Activated CD8-positive, alpha-beta T cell treated with anti-CD3 and anti-CD28 coated beads, Interleukin-2, amount 10 ng/mL, durations not matched to agents 7 days and 5 days (primary cell): ENCODE measurements around the gene ZFAND6. TPM values are rescaled to one million over a fixed set of nuclear protein-coding genes. Genes with fewer than 3 reads are reported as not detected.
"Not testable (repeated sequence)": the region's sequence is repeated elsewhere in the genome, so short reads cannot be mapped to it uniquely, and the experiment has no call there.

ENCODE experiments used
- ATAC-seq: fragments of 150-1000 bp; cut with Tn5 transposase; one replicate; pipeline ENCODE4 v1.10.0; 2021; ENCODE audit warnings: moderate library complexity
- CTCF ChIA-PET: fragments of 350-600 bp; sonication (Branson Sonifier 250); formaldehyde crosslinking; loops from one replicate; lab custom pipeline; 2021; ENCODE audit warnings: antibody characterized with exemption; lab: Charles Lee
- POLR2A ChIA-PET: fragments of 350-600 bp; sonication (Branson Sonifier 250); formaldehyde crosslinking; loops from one replicate; lab custom pipeline; 2021; ENCODE audit warnings: antibody characterized with exemption; lab: Charles Lee
- DNase-seq: peaks from one replicate; pipeline ENCODE4 v3.0.0-alpha.2; 2020
- H3K27ac Mint-ChIP-seq: one replicate; pipeline ENCODE4 v1.8.0; 2021; ENCODE audit warnings: mild to moderate bottlenecking, mixed read lengths
- H3K27me3 Mint-ChIP-seq: one replicate; pipeline ENCODE4 v1.8.0; 2021; ENCODE audit warnings: low read depth, mixed read lengths
- H3K36me3 Mint-ChIP-seq: one replicate; pipeline ENCODE4 v1.8.0; 2021; ENCODE audit warnings: low read depth, mixed read lengths
- H3K4me1 Mint-ChIP-seq: one replicate; pipeline ENCODE4 v1.8.0; 2021; ENCODE audit warnings: low read depth, mixed read lengths
- H3K4me3 Mint-ChIP-seq: one replicate; pipeline ENCODE4 v1.8.0; 2021; ENCODE audit warnings: mild to moderate bottlenecking, mixed read lengths
- H3K9me3 Mint-ChIP-seq: one replicate; pipeline ENCODE4 v1.8.0; 2022; ENCODE audit warnings: mixed read lengths; ENCODE audit not compliant: insufficient read depth
- total RNA-seq, 2 experiments: library from RNA; stranded (reverse); gene quantifications; one replicate each; pipeline ENCODE4 v1.2.3, GENCODE V29; 2021

Gene ZFAND6
- 10 to 100 TPM; 49.9 to 53.1 TPM for total RNA-seq

DNA sequence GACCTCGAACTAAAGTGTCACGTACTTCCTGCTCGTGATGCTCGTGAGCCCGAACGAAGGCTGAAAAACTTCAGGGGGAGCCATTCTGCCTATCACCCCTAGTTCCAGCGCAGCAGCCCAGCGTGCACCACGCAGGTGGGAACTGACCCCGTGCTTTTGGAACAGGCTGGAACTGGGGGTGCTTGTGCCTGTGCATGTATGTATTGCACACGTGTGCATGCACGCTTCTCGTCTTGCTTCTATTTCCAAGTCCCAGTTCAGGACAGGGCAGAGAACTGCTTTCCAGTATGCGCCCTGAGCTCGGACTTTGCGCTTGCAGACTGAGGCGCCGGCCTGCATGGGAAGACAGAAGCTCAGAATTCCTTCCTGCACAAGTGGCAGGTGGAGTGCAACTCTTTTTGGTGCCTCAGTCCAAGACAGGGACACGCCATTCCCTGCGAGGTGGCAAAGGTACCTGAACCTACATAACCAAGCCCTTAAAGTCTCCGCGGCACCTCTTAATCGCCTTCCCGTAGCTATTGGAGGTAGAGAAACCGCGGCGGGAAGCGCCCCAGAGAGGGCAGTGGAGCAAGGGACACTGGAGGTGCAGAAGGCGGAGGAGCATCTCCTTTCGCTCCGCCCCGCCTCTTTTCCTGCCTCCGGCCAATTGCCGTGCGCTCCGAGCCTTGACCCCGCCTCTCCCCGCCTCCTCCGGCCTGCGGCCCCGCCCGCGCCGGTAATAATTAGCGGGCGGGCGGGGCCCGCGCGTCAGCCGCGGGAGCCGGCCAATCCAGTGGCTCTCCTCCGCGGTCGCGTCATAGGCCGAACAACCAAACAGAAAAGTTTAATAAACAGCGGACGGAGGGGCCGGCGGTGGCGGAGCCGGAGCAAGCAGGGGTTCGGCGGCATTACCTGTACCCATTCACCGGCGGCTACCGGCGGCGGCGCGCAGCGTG is at the start of gene ZFAND6:
Gene ZFAND6, plus strand, starts transcription at position 826 of the 935 bp plus-strand sequence. CDS start 60,669 bp downstream, outside the sequence.
- DNase-seq, result peak; percentile 96
- ATAC-seq, result peak; percentile 87
- Mint-ChIP-seq H3K36me3 (no peaks in the 10 kb centered on the region), H3K4me3 (peak within 1 kb of the TSS; percentile 84), H3K27me3 (peaks cover 3% of the 10 kb centered on the region), H3K9me3 (no peaks in the 10 kb centered on the region), H3K27ac (peak within 1 kb of the TSS; percentile 96), H3K4me1 (peaks cover 42% of the 10 kb centered on the region)
- CTCF ChIA-PET, result interaction anchor here (0.5 to 3.4 kb wide), 5 partner anchors 12 to 209 kb away, joined by 3 to 22 read pairs (median 4); no protein-coding TSS in a partner anchor
- POLR2A ChIA-PET, result interaction anchor here (0.9 to 2.3 kb wide), 7 partner anchors 17 to 163 kb away, joined by 4 to 9 read pairs (median 6); partner anchors contain the start of gene FAH

DNA sequence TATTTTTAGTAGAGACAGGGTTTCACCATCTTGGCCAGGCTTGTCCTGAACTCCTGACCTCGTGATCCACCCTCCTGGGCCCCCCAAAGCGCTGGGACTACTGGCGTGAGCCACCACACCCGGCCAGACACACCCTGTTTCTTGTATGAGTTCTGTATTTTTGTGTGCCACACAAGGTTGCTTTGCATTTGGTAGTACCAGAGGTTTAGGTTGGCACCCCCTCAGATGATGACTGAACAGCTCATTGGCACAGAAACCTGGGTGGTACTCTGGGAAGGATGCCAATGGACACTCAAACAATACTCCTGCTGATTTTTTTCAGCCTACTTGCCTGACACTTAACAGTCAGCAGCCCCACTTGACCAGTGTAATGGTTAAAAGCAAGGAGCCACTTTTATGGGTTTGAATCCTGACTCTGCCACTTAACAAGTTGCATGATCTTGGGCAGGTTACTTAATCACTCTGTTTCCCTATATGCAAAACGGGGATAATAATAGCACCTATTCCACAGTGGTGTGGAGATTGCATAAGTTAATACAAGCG is 49.3 kb upstream of the ZFAND6 start:
- CTCF ChIA-PET, result no interaction called here
- no peak overlapping the region for H3K4me3 Mint-ChIP-seq
- DNase-seq (no peak), ATAC-seq (no peak)
- H3K9me3 Mint-ChIP-seq, result no peaks in the 10 kb centered on the region
- peaks cover 2% of the 10 kb centered on the region for H3K27me3 Mint-ChIP-seq
- H3K4me1 Mint-ChIP-seq, result no peaks in the 10 kb centered on the region
- POLR2A ChIA-PET, result no interaction called here
- H3K36me3 Mint-ChIP-seq, result no peaks in the 10 kb centered on the region
- H3K27ac Mint-ChIP-seq, result no peak overlapping the region

DNA sequence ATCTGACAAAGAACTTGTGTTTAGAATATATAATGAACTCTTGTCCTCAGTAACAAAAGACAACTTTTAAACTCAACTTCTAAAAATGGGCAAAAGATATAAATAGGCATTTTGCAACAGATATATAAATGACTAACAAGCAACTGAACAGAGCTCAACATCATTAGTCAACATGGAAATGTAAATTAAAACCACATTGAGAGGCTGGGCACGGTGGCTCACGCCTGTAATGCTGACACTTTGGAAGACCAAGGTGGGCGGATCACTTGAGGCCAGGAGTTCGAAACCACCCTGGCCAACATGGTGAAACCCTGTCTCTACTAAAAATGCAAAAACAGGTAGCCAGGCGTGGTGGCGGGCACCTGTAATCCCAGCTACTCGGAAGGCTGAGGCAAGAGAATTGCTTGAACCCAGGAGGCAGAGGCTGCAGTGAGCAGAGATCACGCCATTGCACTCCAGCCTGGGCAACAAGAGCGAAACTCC is 48.4 kb upstream of the ZFAND6 start:
- H3K4me1 Mint-ChIP-seq, H3K27ac Mint-ChIP-seq, H3K36me3 Mint-ChIP-seq, DNase-seq, CTCF ChIA-PET, POLR2A ChIA-PET, ATAC-seq, H3K27me3 Mint-ChIP-seq, H3K9me3 Mint-ChIP-seq, H3K4me3 Mint-ChIP-seq: not testable (repeated sequence)

DNA sequence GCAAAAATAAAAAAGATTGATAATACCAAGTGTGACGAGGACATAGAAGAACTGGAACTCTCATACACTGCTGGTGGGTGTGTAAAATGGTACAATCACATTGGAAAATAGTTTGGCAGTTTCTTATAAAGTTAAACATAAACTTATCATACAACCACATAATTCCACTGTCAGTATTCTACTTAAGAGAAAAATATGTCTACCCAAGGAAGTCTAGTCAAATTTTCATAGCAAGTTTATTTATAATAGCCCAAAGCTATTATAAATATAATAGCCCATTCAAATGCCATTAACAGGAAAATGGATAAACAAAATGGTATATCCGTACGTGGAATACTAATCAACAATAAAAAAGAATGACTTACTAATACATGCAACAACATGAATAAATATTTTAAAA is 47.9 kb upstream of the ZFAND6 start:
- no peak for DNase-seq
- H3K27me3 Mint-ChIP-seq, result peaks cover 2% of the 10 kb centered on the region
- ATAC-seq, result no peak
- no peaks in the 10 kb centered on the region for H3K36me3 Mint-ChIP-seq
- POLR2A ChIA-PET, result no interaction called here
- H3K27ac Mint-ChIP-seq, result no peak overlapping the region
- CTCF ChIA-PET, result no interaction called here
- H3K4me1 Mint-ChIP-seq, result no peaks in the 10 kb centered on the region
- no peak overlapping the region for H3K4me3 Mint-ChIP-seq
- H3K9me3 Mint-ChIP-seq, result no peaks in the 10 kb centered on the region

DNA sequence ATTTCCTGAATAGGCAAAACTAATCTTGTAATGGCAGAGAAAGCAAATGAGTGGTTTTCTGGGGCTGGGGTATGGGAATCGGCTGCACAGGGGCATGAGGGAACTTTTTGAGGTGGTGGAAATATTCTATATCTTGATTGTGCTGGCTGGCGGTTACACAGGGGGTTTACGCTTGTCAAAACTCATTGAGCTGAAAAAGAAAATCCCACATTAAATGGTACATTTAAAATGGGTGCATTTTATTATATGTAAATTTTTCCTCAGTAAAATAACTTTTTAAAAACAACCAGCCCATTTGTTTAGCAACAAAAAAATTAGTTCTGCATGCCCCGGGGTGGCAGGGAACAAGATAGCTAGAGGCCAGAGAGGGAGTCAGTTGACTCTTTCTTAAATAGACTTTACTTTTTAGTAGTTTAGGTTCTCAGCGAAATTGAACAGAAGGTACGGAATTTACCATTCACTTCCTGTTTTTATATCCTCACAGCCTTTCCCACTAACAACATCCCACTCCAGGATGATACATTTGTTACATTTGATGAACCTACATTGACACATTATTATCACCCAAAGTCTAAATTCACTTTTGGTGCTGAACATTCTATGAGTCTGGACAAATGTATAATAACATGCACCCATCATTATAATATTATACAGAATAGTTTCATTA is 47.3 kb upstream of the ZFAND6 start:
- no peaks in the 10 kb centered on the region for H3K9me3 Mint-ChIP-seq
- H3K4me3 Mint-ChIP-seq, result no peak overlapping the region
- DNase-seq (no peak), ATAC-seq (no peak)
- peaks cover 2% of the 10 kb centered on the region for H3K27me3 Mint-ChIP-seq
- no peaks in the 10 kb centered on the region for H3K4me1 Mint-ChIP-seq
- CTCF ChIA-PET, result no interaction called here
- H3K36me3 Mint-ChIP-seq, result no peaks in the 10 kb centered on the region
- POLR2A ChIA-PET, result no interaction called here
- H3K27ac Mint-ChIP-seq, result no peak overlapping the region

DNA sequence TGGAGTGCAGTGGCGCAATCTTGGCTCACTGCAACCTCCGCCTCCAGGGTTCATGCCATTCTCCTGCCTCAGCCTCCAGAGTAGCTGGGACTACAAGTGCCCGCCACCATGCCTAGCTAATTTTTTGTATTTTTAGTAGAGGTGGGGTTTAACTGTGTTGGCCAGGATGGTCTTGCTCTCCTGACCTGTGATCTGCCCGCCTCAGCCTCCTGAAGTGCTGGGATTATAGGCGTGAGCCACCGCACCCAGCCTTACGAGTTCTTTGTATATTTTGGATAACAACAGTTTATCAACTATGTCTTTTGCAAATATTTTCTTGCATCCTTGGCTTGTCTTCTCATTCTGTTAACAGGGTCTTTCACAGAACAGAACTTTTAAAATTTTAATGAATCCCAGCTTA is 45.3 kb upstream of the ZFAND6 start:
- H3K4me1 Mint-ChIP-seq, H3K9me3 Mint-ChIP-seq, H3K27me3 Mint-ChIP-seq, CTCF ChIA-PET, H3K36me3 Mint-ChIP-seq, DNase-seq, H3K27ac Mint-ChIP-seq, H3K4me3 Mint-ChIP-seq, ATAC-seq: not testable (repeated sequence)
- POLR2A ChIA-PET, result interaction anchor here (0.7 kb wide), 1 partner anchor 117 kb away, joined by 3 read pairs; no protein-coding TSS in a partner anchor

DNA sequence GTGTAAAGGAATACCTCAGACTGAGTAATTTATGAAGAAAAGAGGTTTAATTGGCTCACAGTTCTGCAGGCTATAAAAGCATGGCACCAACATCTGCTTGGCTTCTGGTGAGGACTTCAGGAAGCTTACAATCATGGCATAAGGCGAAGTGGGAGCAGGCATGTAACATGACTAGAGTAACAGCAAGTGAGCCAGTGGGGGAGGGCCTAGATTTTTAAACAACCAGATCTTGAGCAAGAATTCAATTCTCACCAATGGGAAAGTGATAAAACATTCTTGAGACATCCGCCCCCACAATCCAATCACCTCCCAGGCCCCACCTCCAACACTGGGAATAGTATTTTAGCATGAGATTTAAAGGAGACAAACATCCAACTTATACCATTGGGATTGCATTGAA is 44.3 kb upstream of the ZFAND6 start:
- DNase-seq (no peak), ATAC-seq (no peak)
- Mint-ChIP-seq H3K27ac (no peak overlapping the region), H3K36me3 (no peaks in the 10 kb centered on the region), H3K9me3 (no peaks in the 10 kb centered on the region), H3K4me1 (no peaks in the 10 kb centered on the region), H3K27me3 (peaks cover 2% of the 10 kb centered on the region), H3K4me3 (no peak overlapping the region)
- ChIA-PET CTCF (no interaction called here), POLR2A (no interaction called here)

DNA sequence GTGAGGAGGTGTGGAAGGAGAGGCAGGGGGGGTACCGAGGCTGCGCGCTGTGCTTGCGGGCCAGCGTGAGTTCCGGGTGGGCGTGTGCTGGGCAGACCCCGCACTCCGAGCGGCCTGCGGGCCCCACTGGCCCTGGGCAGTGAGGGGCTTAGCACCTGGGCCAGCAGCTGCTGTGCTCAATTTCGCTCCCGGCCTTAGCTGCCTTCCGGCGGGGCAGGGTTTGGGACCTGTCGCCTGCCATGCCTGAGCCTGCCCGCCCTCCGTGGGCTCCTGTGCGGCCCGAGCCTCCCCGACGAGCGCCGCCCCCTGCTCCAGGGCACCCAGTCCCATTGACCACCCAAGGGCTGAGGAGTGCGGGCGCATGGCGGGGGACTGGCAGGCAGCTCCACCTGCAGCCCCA is 43.0 kb upstream of the ZFAND6 start:
- H3K27me3 Mint-ChIP-seq, H3K27ac Mint-ChIP-seq, H3K36me3 Mint-ChIP-seq, H3K4me3 Mint-ChIP-seq, POLR2A ChIA-PET, H3K9me3 Mint-ChIP-seq, ATAC-seq, CTCF ChIA-PET, H3K4me1 Mint-ChIP-seq, DNase-seq: not testable (repeated sequence)

DNA sequence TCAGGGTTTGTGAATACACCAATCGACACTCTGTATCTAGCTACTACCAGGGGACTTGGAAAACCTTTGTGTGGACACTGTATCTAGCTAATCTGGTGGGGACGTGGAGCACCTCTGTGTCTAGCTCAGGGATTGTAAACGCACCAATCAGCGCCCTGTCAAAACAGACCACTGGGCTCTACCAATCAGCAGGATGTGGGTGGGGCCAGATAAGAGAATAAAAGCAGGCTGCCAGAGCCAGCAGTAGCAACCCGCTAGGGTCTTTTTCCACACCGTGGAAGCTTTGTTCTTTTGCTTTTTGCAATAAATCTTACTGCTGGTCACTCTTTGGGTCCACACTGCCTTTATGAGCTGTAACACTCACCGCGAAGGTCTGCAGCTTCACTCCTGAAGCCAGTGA is 42.3 kb upstream of the ZFAND6 start:
- H3K4me3 Mint-ChIP-seq, H3K4me1 Mint-ChIP-seq, H3K27ac Mint-ChIP-seq, DNase-seq, H3K27me3 Mint-ChIP-seq, H3K9me3 Mint-ChIP-seq, POLR2A ChIA-PET, ATAC-seq, H3K36me3 Mint-ChIP-seq: not testable (repeated sequence)
- CTCF ChIA-PET, result interaction anchor here (1.2 kb wide), 1 partner anchor 10 kb away, joined by 3 read pairs; no protein-coding TSS in a partner anchor

DNA sequence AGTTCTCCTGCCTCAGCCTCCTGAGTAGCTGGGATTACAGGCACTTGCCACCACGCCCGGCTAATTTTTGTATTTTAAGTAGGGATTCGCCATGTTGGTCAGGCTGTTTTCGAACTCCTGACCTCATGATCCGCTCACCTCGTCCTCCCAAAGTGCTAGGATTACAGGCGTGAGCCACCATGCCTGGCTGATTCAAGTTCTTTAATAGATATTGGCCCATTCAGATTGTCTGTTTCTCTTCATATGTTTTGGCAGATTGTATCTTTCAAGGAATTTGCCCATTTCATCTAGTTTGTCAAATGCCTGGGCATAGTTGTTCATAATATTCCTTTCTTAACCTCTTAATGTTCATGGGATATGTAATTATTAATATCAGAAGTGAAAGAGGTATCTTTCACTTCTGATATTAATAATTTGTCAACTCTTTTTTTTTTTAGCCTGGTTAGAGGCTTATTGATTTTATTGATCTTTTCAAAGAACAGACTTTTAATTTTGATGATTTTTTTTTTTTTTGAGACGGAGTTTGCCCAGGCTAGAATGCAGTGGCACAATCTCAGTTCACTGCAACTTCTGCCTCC is 40.2 kb upstream of the ZFAND6 start:
- ChIA-PET POLR2A (no interaction called here), CTCF (no interaction called here)
- H3K9me3 Mint-ChIP-seq, result peaks cover 4% of the 10 kb centered on the region
- H3K4me1 Mint-ChIP-seq, result peaks cover 7% of the 10 kb centered on the region
- ATAC-seq, result no peak
- peaks cover 2% of the 10 kb centered on the region for H3K36me3 Mint-ChIP-seq
- no peak overlapping the region for H3K4me3 Mint-ChIP-seq
- no peak overlapping the region for H3K27ac Mint-ChIP-seq
- H3K27me3 Mint-ChIP-seq, result peaks cover 5% of the 10 kb centered on the region
- no peak for DNase-seq

DNA sequence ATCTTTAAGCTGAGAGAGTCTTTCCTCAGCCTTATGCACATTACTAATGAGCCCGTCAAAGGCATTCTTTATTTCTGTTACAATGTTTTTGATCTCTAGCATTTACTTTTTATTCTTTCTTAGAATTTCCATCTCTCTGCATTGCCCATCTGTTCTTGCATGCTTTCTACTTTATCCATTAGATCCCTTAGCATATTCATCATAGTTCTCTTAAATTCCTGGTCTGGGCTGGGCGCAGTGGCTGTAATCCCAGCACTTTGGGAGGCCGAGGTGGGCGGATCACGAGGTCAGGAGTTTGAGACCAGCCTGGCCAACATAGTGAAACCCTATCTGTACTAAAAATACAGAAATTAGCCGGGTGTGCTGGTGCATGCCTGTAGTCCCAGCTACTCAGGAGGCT is 39.3 kb upstream of the ZFAND6 start:
- ATAC-seq, CTCF ChIA-PET, H3K36me3 Mint-ChIP-seq, H3K4me1 Mint-ChIP-seq, H3K27ac Mint-ChIP-seq, H3K9me3 Mint-ChIP-seq, H3K4me3 Mint-ChIP-seq, DNase-seq, POLR2A ChIA-PET, H3K27me3 Mint-ChIP-seq: not testable (repeated sequence)
